Measurements from ENCODE around the gene SOX12.

- TF ChIP-seq EZH2phosphoT487 (IDR thresholded peaks at IDR 0.05; ENCODE audit: low read length) (no peak), CTCF (IDR thresholded peaks at IDR 0.05; ENCODE audit: low read length) (no peak; the same call in 1 of the 2 replicates)
These were observed 28.0 kb upstream of the SOX12 start, which contains the start of gene ZCCHC3 for GRCh38 chr20:297098-297924.

All from MM.1S (cell line).